ENCODE data around the gene SKI. TPM values are rescaled to one million over a fixed set of nuclear protein-coding genes. Genes with fewer than 3 reads are reported as not detected.

SKI gene
- total RNA-seq, 1 donor from 2014 or later, result 55.7 TPM

DNA sequence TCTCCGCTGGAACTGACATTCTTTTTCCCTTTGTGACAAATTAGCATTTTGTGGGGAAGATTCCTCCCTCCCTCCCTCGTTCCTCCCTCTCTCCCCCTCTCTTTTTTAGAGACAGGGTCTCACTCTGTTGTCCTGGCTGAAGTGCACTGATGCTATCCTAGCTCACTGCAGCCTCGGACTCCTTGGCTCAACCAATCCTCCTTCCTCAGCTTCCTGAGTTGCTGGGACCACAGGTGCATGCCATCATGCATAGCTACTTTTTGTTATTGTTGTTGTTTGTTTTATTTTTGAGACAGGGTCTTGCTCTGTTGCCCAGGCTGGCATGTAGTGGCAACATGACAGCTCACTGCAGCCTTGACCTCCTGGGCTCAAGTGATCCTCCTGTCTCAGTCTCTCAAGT, 6.8 kb upstream of the SKI start:
- H3K4me3 Mint-ChIP-seq, result no peak overlapping the region
- DNase-seq (ENCODE audit: extremely low spot score, unreplicated experiment), result no peak
- no peaks in the 10 kb centered on the region for H3K36me3 Mint-ChIP-seq
- H3K27me3 Mint-ChIP-seq, result peaks cover 2% of the 10 kb centered on the region
- H3K27ac Mint-ChIP-seq, result no peak overlapping the region
- H3K9me3 Mint-ChIP-seq, result no peaks in the 10 kb centered on the region
- TF ChIP-seq, protein P1, sequence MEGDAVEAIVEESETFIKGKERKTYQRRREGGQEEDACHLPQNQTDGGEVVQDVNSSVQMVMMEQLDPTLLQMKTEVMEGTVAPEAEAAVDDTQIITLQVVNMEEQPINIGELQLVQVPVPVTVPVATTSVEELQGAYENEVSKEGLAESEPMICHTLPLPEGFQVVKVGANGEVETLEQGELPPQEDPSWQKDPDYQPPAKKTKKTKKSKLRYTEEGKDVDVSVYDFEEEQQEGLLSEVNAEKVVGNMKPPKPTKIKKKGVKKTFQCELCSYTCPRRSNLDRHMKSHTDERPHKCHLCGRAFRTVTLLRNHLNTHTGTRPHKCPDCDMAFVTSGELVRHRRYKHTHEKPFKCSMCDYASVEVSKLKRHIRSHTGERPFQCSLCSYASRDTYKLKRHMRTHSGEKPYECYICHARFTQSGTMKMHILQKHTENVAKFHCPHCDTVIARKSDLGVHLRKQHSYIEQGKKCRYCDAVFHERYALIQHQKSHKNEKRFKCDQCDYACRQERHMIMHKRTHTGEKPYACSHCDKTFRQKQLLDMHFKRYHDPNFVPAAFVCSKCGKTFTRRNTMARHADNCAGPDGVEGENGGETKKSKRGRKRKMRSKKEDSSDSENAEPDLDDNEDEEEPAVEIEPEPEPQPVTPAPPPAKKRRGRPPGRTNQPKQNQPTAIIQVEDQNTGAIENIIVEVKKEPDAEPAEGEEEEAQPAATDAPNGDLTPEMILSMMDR (conservative IDR thresholded peaks at IDR 0.05), result no peak
- peaks cover 4% of the 10 kb centered on the region for H3K4me1 Mint-ChIP-seq (ENCODE audit: unreplicated experiment)

- Mint-ChIP-seq H3K27me3 (peaks cover 2% of the 10 kb centered on the region), H3K27ac (no peak overlapping the region), H3K36me3 (no peaks in the 10 kb centered on the region), H3K9me3 (no peaks in the 10 kb centered on the region), H3K4me3 (no peak overlapping the region), H3K4me1 (ENCODE audit: unreplicated experiment) (peaks cover 4% of the 10 kb centered on the region)
- no peak for DNase-seq (ENCODE audit: extremely low spot score, unreplicated experiment)
- TF ChIP-seq, protein P1 (conservative IDR thresholded peaks at IDR 0.05), result no peak
Observed at GRCh38 chr1:2224170-2224584, 3.9 kb upstream of the SKI start.

GRCh38 chr1:2224631-2225428, 3.3 kb upstream of the SKI start:
- TF ChIP-seq, protein P1 (conservative IDR thresholded peaks at IDR 0.05), result no peak
- no peaks in the 10 kb centered on the region for H3K9me3 Mint-ChIP-seq
- no peak overlapping the region for H3K27ac Mint-ChIP-seq
- peaks cover 2% of the 10 kb centered on the region for H3K27me3 Mint-ChIP-seq
- H3K4me3 Mint-ChIP-seq, result peak overlapping the region; percentile 61
- peaks cover 4% of the 10 kb centered on the region for H3K4me1 Mint-ChIP-seq (ENCODE audit: unreplicated experiment)
- DNase-seq (ENCODE audit: extremely low spot score, unreplicated experiment), result peak; percentile 67
- no peaks in the 10 kb centered on the region for H3K36me3 Mint-ChIP-seq

DNA sequence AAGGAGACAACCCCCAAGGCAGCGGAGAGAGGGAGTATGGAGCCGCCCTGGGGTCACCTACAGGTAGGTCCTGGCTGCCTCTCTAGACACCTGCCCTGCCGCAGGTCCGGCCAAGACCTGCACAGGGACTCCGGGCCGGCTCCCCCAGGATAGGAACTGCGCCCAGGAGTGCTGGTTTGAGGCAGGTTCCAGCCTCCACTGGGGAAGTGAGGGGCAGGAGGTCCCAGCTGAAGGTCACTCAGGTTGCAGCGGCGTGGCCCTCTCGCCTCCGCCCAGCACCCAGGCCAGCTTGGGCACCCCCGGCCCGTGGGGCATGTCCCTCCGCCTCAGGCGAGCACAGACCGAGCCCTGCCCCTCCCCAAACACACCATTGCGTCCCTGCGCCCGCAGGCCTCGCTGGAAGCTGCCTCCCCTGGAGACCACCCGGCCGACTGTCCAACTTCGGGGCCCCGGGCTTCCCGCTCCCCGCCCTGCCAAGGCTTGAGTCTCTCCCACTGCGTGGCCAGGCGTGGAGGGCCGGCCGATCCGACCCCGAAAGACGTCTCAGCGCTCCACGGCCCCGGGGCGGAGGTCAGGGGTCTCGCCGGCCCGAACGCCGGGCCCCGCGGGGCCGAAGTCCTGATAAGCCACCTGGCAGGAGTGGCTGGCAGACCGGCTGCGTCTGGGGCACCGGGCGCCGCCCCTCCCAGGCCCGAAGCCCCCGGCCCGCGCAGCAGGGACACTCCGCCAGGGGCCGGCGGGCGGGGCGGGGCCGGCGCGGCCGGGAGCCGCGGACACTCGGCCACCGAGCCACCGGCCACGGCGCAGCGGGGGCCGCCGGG, 1.4 kb upstream of the SKI start:
- H3K27ac Mint-ChIP-seq, result peak overlapping the region; percentile 90
- H3K27me3 Mint-ChIP-seq, result peaks cover 2% of the 10 kb centered on the region
- peak overlapping the region; percentile 91 for H3K4me3 Mint-ChIP-seq

GRCh38 chr1:2227346-2228156, 568 bp upstream of the SKI start:
- H3K27me3 Mint-ChIP-seq, result peaks cover 2% of the 10 kb centered on the region
- peak overlapping the region; percentile 78 for H3K4me3 Mint-ChIP-seq
- H3K9me3 Mint-ChIP-seq, result no peaks in the 10 kb centered on the region
- peak; percentile 99 for DNase-seq (ENCODE audit: extremely low spot score, unreplicated experiment)
- peaks cover 19% of the 10 kb centered on the region for H3K4me1 Mint-ChIP-seq (ENCODE audit: unreplicated experiment)
- no peaks in the 10 kb centered on the region for H3K36me3 Mint-ChIP-seq
- no peak overlapping the region for H3K27ac Mint-ChIP-seq
- TF ChIP-seq, protein P1 (conservative IDR thresholded peaks at IDR 0.05), result no peak

More for the DNA sequence above, 1.4 kb upstream of the SKI start:
- TF ChIP-seq, protein P1 (conservative IDR thresholded peaks at IDR 0.05), result no peak
- H3K36me3 Mint-ChIP-seq, result no peaks in the 10 kb centered on the region
- DNase-seq (ENCODE audit: extremely low spot score, unreplicated experiment), result peak; percentile 73
- peaks cover 14% of the 10 kb centered on the region for H3K4me1 Mint-ChIP-seq (ENCODE audit: unreplicated experiment)
- H3K9me3 Mint-ChIP-seq, result no peaks in the 10 kb centered on the region
